A549 (cell line): ENCODE data around the gene MRPL9. TPM values are rescaled to one million over a fixed set of nuclear protein-coding genes. Genes with fewer than 3 reads are reported as not detected.

Source experiments
- ATAC-seq, 2 experiments: fragments of 200-7000 bp in 1 of 2; fragments of >200 bp in 1 of 2; cut with Nextera tagmentation in 1 of 2; cut with Tn5 transposase in 1 of 2; 3 replicates each; pipeline versions ENCODE4 v1.8.0 to v1.9.1; 2018 to 2020; ENCODE audit warnings: mild to moderate bottlenecking in 1 of 2, moderate library complexity in 1 of 2
- CTCF ChIA-PET: fragments of 300-600 bp; sonication (Branson Sonifier 250); formaldehyde crosslinking; extraction: SDS; loops from one replicate; lab custom pipeline; 2021; ENCODE audit warnings: antibody characterized with exemption, inconsistent platforms; lab: Yijun Ruan, JAX
- POLR2A ChIA-PET: fragments of 350-600 bp; formaldehyde crosslinking; extraction: SDS; loops from one replicate; lab custom pipeline; 2021; ENCODE audit warnings: antibody characterized with exemption, inconsistent platforms; lab: Yijun Ruan, JAX
- DNase-seq, 2 experiments: peaks; one replicate each; pipeline versions ENCODE4 v3.0.0 to v3.0.0-alpha.2; 2011 to 2016; ENCODE audit warnings: low read depth in 1 of 2, low spot score in 1 of 2
- FAIRE-seq: peaks from 2 replicates; lab custom pipeline; 2011; peaks lifted over from hg19 to GRCh38; lab: Jason Lieb, UNC
- H3K27ac ChIP-seq, 2 experiments: fragments of >200 bp; sonication (Bioruptor Twin); formaldehyde crosslinking; 3 replicates each; pipeline ENCODE4 v1.5.1; 2016 to 2017
- H3K4me1 ChIP-seq: fragments of >200 bp; sonication (Bioruptor Twin); formaldehyde crosslinking; 3 replicates; pipeline ENCODE4 v1.6.1; 2016
- H3K4me2 ChIP-seq: fragments of >200 bp; sonication (Bioruptor Twin); formaldehyde crosslinking; 3 replicates; pipeline ENCODE4 v1.6.1; 2016
- H3K4me3 ChIP-seq: fragments of >200 bp; sonication (Bioruptor Twin); formaldehyde crosslinking; 3 replicates; pipeline ENCODE4 v1.5.1; 2016
- H3K9me3 ChIP-seq: fragments of >200 bp; sonication (Bioruptor Twin); formaldehyde crosslinking; 3 replicates; pipeline ENCODE4 v1.6.1; 2016
- BHLHE40 ChIP-seq: IDR thresholded peaks from 2 replicates; pipeline ENCODE4 v1.6.1; 2012; ENCODE audit warnings: low read depth, low read length, inconsistent platforms
- CHD2 ChIP-seq: fragments of 150-350 bp; IDR thresholded peaks from 2 replicates; pipeline ENCODE4 v1.6.1; 2014; ENCODE audit warnings: low read length; ENCODE audit not compliant: partially characterized antibody
- EP300 ChIP-seq, 2 experiments: fragments of >200 bp; sonication (Bioruptor Twin); formaldehyde crosslinking; IDR thresholded peaks; 2 replicates in 1 of 2; 3 replicates in 1 of 2; pipeline ENCODE4 v1.6.1; 2016 to 2017
- FOSL2 ChIP-seq, 2 experiments: fragments of 450-650 bp in 1 of 2; fragments of >200 bp in 1 of 2; sonication (Bioruptor Twin) in 1 of 2; formaldehyde crosslinking; IDR thresholded peaks; 2 replicates each; pipeline versions ENCODE4 v1.5.0 to v1.6.1; 2016 to 2020; ENCODE audit warnings: mild to moderate bottlenecking in 1 of 2, moderate library complexity in 1 of 2
- HEYL ChIP-seq: fragments of 250-450 bp; sonication (Bioruptor Pico); IDR thresholded peaks from 2 replicates; pipeline ENCODE4 v1.8.0; 2021; ENCODE audit warnings: mild to moderate bottlenecking, moderate library complexity
- HOXB13 ChIP-seq: fragments of 250-450 bp; sonication (Bioruptor Pico); IDR thresholded peaks from 2 replicates; pipeline ENCODE4 v1.5.0; 2020; ENCODE audit warnings: low read depth, mild to moderate bottlenecking, moderate library complexity
- HOXB5 ChIP-seq: fragments of 250-450 bp; sonication (Bioruptor Pico); IDR thresholded peaks from 2 replicates; pipeline ENCODE4 v1.5.0; 2020; ENCODE audit warnings: mild to moderate bottlenecking, moderate library complexity
- KDM1A ChIP-seq: fragments of 200-600 bp; sonication (generic); IDR thresholded peaks from 2 replicates; pipeline ENCODE4 v1.6.1; 2016; ENCODE audit warnings: low read depth, mild to moderate bottlenecking
- MAFK ChIP-seq: fragments of 450-650 bp; IDR thresholded peaks from 2 replicates; pipeline ENCODE4 v1.6.1; 2014; ENCODE audit not compliant: partially characterized antibody
- NFE2L2 ChIP-seq: fragments of 150-350 bp; conservative IDR thresholded peaks from 2 replicates; pipeline ENCODE4 v1.6.1; 2014; ENCODE audit warnings: low read length
- NPAS2 ChIP-seq: fragments of 250-450 bp; sonication (Bioruptor Pico); IDR thresholded peaks from 2 replicates; pipeline ENCODE4 v1.8.0; 2022; ENCODE audit warnings: mild to moderate bottlenecking, moderate library complexity, borderline replicate concordance
- NR3C1 ChIP-seq: fragments of >200 bp; sonication (Bioruptor Twin); formaldehyde crosslinking; IDR thresholded peaks from 3 replicates; pipeline ENCODE4 v1.6.1; 2017
- POLR2AphosphoS2 ChIP-seq: conservative IDR thresholded peaks from 2 replicates; pipeline ENCODE4 v1.6.1; 2012; ENCODE audit warnings: low read length, improper control_type of control experiment, inconsistent platforms
- RCOR1 ChIP-seq: fragments of 150-350 bp; IDR thresholded peaks from 2 replicates; pipeline ENCODE4 v1.6.1; 2014; ENCODE audit warnings: antibody characterized with exemption, low read length, low read depth
- RFX5 ChIP-seq: fragments of 450-650 bp; IDR thresholded peaks from 2 replicates; pipeline ENCODE4 v1.7.1; 2014; ENCODE audit warnings: antibody characterized with exemption, mild to moderate bottlenecking, moderate library complexity
- RNF2 ChIP-seq: fragments of 200-600 bp; sonication (generic); IDR thresholded peaks from 2 replicates; pipeline ENCODE4 v1.6.1; 2016; ENCODE audit warnings: low read depth, mild to moderate bottlenecking, antibody characterized with exemption, moderate library complexity, borderline replicate concordance
- TFCP2L1 ChIP-seq: fragments of 250-450 bp; sonication (Bioruptor Pico); IDR thresholded peaks from 2 replicates; pipeline ENCODE4 v1.5.0; 2021; ENCODE audit warnings: mild to moderate bottlenecking
- ZFP36 ChIP-seq: fragments of 450-650 bp; IDR thresholded peaks from 2 replicates; pipeline ENCODE4 v1.6.1; 2014; ENCODE audit warnings: borderline replicate concordance; ENCODE audit not compliant: partially characterized antibody
- ZSCAN20 ChIP-seq: fragments of 250-450 bp; sonication (Bioruptor Pico); IDR thresholded peaks from 2 replicates; pipeline ENCODE4 v1.8.0; 2022; ENCODE audit warnings: mild to moderate bottlenecking, moderate library complexity
- WGBS: methylation state at CpG from one replicate; pipeline ENCODE4 v1.1.6; 2017; ENCODE audit errors: missing lambda C conversion rate; 5-methylcytosine and 5-hydroxymethylcytosine counted together
- polyA plus RNA-seq, 4 experiments: library from polyadenylated mRNA; depleted of rRNA in 3 of 4; stranded (reverse); fragments of >200 nt; fragmentation: RNase III in 1 of 4; extraction: RNeasy Plus Mini Kit Qiagen cat#74134 plus additional on column Dnase treatment in 1 of 4; gene quantifications; 2 replicates in 3 of 4; 3 replicates in 1 of 4; pipeline ENCODE4 v1.2.3, GENCODE V29; 2011 to 2017
- TF ChIP-seq, protein P1 (sequence below): IDR thresholded peaks from 2 replicates; pipeline ENCODE4 v1.6.1; 2012; ENCODE audit warnings: low read depth, borderline replicate concordance
- TF ChIP-seq, protein P2 (sequence below): fragments of >200 bp; sonication (Bioruptor Twin); formaldehyde crosslinking; IDR thresholded peaks from 2 replicates; pipeline ENCODE4 v1.6.1; 2016
- TF ChIP-seq, protein P3 (sequence below): fragments of 250-450 bp; sonication (Bioruptor Pico); IDR thresholded peaks from 2 replicates; pipeline ENCODE4 v1.5.0; 2020; ENCODE audit warnings: low read depth, mild to moderate bottlenecking, moderate library complexity
- TF ChIP-seq, protein P4 (sequence below): fragments of >200 bp; sonication (Bioruptor Twin); formaldehyde crosslinking; IDR thresholded peaks from 3 replicates; pipeline ENCODE4 v1.6.1; 2016
- TF ChIP-seq, protein P5 (sequence below): fragments of 250-450 bp; sonication (Bioruptor Pico); IDR thresholded peaks from 2 replicates; pipeline ENCODE4 v1.5.0; 2021; ENCODE audit warnings: mild to moderate bottlenecking, moderate library complexity, borderline replicate concordance
- TF ChIP-seq, protein P6 (sequence below): fragments of 450-650 bp; IDR thresholded peaks from 2 replicates; pipeline ENCODE4 v1.6.1; 2014; ENCODE audit warnings: antibody characterized with exemption
- TF ChIP-seq, protein P7 (sequence below): fragments of >200 bp; sonication (Bioruptor Twin); formaldehyde crosslinking; IDR thresholded peaks from 3 replicates; pipeline ENCODE4 v1.5.1; 2016

Gene MRPL9
- polyA plus RNA-seq, 2 of the 4 experiments (the other 2 are of a cell fraction) = 88.6 to 120 TPM

DNA sequence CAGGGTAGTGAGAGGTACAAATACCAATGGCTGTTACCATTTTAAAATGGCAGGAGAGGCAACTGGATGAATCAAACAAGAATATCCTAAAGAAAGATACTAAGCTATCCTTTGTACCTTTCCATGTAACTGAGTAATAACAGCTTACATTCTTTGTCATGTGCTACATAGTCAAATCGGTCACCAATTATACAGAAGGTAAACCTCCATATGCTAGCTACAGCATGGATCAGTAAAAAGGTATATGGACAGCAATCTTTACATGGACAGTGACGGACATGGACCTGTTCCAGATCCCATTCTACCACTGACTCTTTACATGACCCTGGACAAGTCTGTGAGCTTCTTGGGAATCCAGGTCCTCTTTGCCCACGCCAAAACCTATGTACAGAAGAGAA is 13.4 kb upstream of the MRPL9 start:
- 80% methylated on average over 3 of the region's 3 CpGs for WGBS
- H3K4me1 ChIP-seq = no peaks in the 10 kb centered on the region
- H3K9me3 ChIP-seq = no peaks in the 10 kb centered on the region
- H3K4me3 ChIP-seq = no peak overlapping the region
- H3K4me2 ChIP-seq = no peak overlapping the region
- no peak for TF ChIP-seq MAFK
- no peak for TF ChIP-seq HEYL (CRISPR knock-in tag)
- TF ChIP-seq NR3C1 = no peak
- no peak for TF ChIP-seq RCOR1
- TF ChIP-seq RFX5 = no peak
- no peak for TF ChIP-seq ZSCAN20 (CRISPR knock-in tag)
- TF ChIP-seq, protein P1, sequence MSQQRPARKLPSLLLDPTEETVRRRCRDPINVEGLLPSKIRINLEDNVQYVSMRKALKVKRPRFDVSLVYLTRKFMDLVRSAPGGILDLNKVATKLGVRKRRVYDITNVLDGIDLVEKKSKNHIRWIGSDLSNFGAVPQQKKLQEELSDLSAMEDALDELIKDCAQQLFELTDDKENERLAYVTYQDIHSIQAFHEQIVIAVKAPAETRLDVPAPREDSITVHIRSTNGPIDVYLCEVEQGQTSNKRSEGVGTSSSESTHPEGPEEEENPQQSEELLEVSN = no peak
- TF ChIP-seq, protein P2, sequence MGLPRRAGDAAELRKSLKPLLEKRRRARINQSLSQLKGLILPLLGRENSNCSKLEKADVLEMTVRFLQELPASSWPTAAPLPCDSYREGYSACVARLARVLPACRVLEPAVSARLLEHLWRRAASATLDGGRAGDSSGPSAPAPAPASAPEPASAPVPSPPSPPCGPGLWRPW = no peak
- no peak for TF ChIP-seq KDM1A
- no peak for TF ChIP-seq CHD2
- TF ChIP-seq HOXB13 (CRISPR knock-in tag) = no peak
- no peak for TF ChIP-seq BHLHE40
- TF ChIP-seq FOSL2 (IDR thresholded peaks at IDR 0.05) = no peak
- TF ChIP-seq FOSL2 (CRISPR knock-in tag; IDR thresholded peaks at IDR 0.05) = no peak
- TF ChIP-seq, protein P3, sequence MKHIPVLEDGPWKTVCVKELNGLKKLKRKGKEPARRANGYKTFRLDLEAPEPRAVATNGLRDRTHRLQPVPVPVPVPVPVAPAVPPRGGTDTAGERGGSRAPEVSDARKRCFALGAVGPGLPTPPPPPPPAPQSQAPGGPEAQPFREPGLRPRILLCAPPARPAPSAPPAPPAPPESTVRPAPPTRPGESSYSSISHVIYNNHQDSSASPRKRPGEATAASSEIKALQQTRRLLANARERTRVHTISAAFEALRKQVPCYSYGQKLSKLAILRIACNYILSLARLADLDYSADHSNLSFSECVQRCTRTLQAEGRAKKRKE (CRISPR knock-in tag) = no peak
- no peak for TF ChIP-seq HOXB5 (CRISPR knock-in tag)
- TF ChIP-seq NFE2L2 = no peak
- TF ChIP-seq POLR2AphosphoS2 = no peak
- POLR2A ChIA-PET = no interaction called here
- FAIRE-seq (no peak), DNase-seq (no peak), ATAC-seq (no peak)
- CTCF ChIA-PET = interaction anchor here (1.0 kb wide), 1 partner anchor 27 kb away, joined by 3 read pairs; no protein-coding TSS in a partner anchor
- H3K27ac ChIP-seq = no peak overlapping the region

DNA sequence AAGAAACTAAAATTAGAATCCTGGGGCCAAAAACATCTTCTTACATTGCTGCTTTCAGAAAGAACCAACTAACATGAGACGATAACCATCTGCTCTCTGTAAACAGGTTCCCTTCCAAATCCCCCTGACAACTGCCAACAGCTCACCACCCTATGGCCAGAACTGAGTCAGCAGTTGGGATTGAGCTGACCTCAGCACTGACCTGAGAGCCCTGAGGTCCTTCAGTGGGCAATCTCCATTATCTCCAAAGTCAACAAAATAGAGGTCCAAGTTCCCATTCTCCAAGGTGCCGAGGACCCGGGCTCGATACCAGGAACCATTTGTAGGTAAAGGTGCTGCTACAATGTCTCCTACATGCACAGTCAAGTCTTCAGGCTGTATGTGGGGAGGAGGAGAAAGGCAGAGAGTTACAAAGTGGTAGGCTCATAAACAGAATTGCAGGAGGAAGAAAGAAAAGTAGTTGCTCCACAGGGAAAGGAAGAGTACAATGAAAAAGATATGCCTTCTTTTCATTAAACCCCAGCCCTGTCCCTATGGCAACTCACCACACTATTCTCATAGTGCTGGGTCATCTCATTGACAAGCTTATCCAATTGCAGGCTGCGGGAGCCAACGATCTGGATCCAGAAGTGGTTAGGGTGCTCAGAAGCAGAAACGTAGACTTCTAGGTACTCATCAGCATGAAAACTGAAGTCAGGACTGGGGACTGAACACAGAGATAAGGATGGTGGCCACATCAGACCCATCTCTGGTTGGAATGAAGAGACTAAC is 12.8 kb upstream of the MRPL9 start:
- CTCF ChIA-PET = interaction anchor here (1.0 to 2.0 kb wide), 4 partner anchors 12 to 41 kb away, joined by 3 to 8 read pairs (median 3); no protein-coding TSS in a partner anchor
- FAIRE-seq (no peak), ATAC-seq (no peak), DNase-seq (no peak)
- WGBS = 92% methylated on average over 7 of the region's 7 CpGs
- TF ChIP-seq, protein P4, sequence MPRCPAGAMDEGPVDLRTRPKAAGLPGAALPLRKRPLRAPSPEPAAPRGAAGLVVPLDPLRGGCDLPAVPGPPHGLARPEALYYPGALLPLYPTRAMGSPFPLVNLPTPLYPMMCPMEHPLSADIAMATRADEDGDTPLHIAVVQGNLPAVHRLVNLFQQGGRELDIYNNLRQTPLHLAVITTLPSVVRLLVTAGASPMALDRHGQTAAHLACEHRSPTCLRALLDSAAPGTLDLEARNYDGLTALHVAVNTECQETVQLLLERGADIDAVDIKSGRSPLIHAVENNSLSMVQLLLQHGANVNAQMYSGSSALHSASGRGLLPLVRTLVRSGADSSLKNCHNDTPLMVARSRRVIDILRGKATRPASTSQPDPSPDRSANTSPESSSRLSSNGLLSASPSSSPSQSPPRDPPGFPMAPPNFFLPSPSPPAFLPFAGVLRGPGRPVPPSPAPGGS = no peak
- no peak for TF ChIP-seq ZFP36
- TF ChIP-seq RNF2 = no peak
- TF ChIP-seq, protein P5, sequence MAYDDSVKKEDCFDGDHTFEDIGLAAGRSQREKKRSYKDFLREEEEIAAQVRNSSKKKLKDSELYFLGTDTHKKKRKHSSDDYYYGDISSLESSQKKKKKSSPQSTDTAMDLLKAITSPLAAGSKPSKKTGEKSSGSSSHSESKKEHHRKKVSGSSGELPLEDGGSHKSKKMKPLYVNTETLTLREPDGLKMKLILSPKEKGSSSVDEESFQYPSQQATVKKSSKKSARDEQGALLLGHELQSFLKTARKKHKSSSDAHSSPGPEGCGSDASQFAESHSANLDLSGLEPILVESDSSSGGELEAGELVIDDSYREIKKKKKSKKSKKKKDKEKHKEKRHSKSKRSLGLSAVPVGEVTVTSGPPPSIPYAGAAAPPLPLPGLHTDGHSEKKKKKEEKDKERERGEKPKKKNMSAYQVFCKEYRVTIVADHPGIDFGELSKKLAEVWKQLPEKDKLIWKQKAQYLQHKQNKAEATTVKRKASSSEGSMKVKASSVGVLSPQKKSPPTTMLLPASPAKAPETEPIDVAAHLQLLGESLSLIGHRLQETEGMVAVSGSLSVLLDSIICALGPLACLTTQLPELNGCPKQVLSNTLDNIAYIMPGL (CRISPR knock-in tag) = no peak
- no peak for TF ChIP-seq NPAS2 (CRISPR knock-in tag)
- no peak for TF ChIP-seq TFCP2L1 (CRISPR knock-in tag)
- no peak for TF ChIP-seq RFX5
- TF ChIP-seq, protein P6, sequence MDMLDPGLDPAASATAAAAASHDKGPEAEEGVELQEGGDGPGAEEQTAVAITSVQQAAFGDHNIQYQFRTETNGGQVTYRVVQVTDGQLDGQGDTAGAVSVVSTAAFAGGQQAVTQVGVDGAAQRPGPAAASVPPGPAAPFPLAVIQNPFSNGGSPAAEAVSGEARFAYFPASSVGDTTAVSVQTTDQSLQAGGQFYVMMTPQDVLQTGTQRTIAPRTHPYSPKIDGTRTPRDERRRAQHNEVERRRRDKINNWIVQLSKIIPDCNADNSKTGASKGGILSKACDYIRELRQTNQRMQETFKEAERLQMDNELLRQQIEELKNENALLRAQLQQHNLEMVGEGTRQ = no peak
- TF ChIP-seq HEYL (CRISPR knock-in tag) = no peak
- TF ChIP-seq, protein P1 = no peak
- TF ChIP-seq EP300 (IDR thresholded peaks at IDR 0.05) = no peak
- TF ChIP-seq, protein P7, sequence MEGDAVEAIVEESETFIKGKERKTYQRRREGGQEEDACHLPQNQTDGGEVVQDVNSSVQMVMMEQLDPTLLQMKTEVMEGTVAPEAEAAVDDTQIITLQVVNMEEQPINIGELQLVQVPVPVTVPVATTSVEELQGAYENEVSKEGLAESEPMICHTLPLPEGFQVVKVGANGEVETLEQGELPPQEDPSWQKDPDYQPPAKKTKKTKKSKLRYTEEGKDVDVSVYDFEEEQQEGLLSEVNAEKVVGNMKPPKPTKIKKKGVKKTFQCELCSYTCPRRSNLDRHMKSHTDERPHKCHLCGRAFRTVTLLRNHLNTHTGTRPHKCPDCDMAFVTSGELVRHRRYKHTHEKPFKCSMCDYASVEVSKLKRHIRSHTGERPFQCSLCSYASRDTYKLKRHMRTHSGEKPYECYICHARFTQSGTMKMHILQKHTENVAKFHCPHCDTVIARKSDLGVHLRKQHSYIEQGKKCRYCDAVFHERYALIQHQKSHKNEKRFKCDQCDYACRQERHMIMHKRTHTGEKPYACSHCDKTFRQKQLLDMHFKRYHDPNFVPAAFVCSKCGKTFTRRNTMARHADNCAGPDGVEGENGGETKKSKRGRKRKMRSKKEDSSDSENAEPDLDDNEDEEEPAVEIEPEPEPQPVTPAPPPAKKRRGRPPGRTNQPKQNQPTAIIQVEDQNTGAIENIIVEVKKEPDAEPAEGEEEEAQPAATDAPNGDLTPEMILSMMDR = no peak
- POLR2A ChIA-PET = no interaction called here
- H3K4me1 ChIP-seq = no peaks in the 10 kb centered on the region
- no peaks in the 10 kb centered on the region for H3K9me3 ChIP-seq
- H3K4me2 ChIP-seq = no peak overlapping the region
- H3K4me3 ChIP-seq = no peak overlapping the region
- H3K27ac ChIP-seq = no peak overlapping the region
